ENCODE measurements around the gene CA6. TPM values are rescaled to one million over a fixed set of nuclear protein-coding genes. Genes with fewer than 3 reads are reported as not detected.
"Not testable (repeated sequence)": the region's sequence is repeated elsewhere in the genome, so short reads cannot be mapped to it uniquely, and the experiment has no call there.

Gene CA6
- total and polyA plus RNA-seq, 2 experiments from 2014 or later = not detected

DNA sequence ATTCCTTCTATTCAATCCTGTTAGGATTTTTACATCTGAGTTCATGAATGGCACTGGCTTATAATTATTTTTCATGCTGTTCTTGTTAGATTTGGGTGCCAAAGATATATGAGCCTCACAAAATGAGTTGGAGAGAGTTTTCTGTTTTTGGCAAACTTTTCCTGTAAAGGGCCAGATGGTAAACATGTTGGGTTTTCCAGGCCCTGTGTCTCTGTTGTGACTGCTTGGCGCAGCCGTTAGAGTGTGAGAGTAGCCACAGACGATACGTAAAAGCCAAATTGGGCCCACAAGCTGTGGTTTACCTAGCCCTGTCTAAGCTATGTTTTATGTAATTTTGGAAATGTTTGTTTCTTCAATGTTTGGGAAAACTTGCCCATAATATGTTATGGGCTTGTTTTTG lies 15.6 kb upstream of the CA6 start:
- H3K27me3 ChIP-seq = no peaks in the 10 kb centered on the region
- H3K4me2 ChIP-seq = no peak overlapping the region
- H3K79me2 ChIP-seq = no peaks in the 10 kb centered on the region
- TF ChIP-seq CTCF (IDR thresholded peaks at IDR 0.05; ENCODE audit: poor library complexity) (no peak), EZH2 (IDR thresholded peaks at IDR 0.05; ENCODE audit: borderline replicate concordance) (no peak), EZH2phosphoT487 (IDR thresholded peaks at IDR 0.05; ENCODE audit: low read depth, severe bottlenecking, unreplicated experiment) (no peak)
- 87% methylated on average over 4 of the region's 4 CpGs for WGBS (ENCODE audit: low lambda C conversion rate, missing lambda C conversion rate)
- H3K4me3 ChIP-seq = no peak overlapping the region
- no peak overlapping the region for H2AFZ ChIP-seq
- H4K20me1 ChIP-seq (ENCODE audit: insufficient read depth, poor library complexity, severe bottlenecking) = no peaks in the 10 kb centered on the region
- no peaks in the 10 kb centered on the region for H3K9me2 ChIP-seq (replicated peaks; ENCODE audit: insufficient read depth)
- no peak for DNase-seq (ENCODE audit: low spot score)
- no peak overlapping the region for H3K27ac ChIP-seq
- no peaks in the 10 kb centered on the region for H3K4me1 ChIP-seq (ENCODE audit: insufficient read depth)
- no peaks in the 10 kb centered on the region for H3K36me3 ChIP-seq (replicated peaks; ENCODE audit: insufficient read depth, low read depth)
- no peaks in the 10 kb centered on the region for H3K9me3 ChIP-seq (ENCODE audit: low read depth)

GRCh38 chr1:8937051-8937450 lies 8.6 kb upstream of the CA6 start:
- H2AFZ ChIP-seq; H3K79me2 ChIP-seq; H3K27me3 ChIP-seq; H3K4me3 ChIP-seq; H3K9me2 ChIP-seq (replicated peaks; ENCODE audit: insufficient read depth); DNase-seq (ENCODE audit: low spot score); H3K36me3 ChIP-seq (replicated peaks; ENCODE audit: insufficient read depth, low read depth); H3K4me2 ChIP-seq; H3K27ac ChIP-seq; H3K9me3 ChIP-seq (ENCODE audit: low read depth); H4K20me1 ChIP-seq (ENCODE audit: insufficient read depth, poor library complexity, severe bottlenecking); H3K4me1 ChIP-seq (ENCODE audit: insufficient read depth): not testable (repeated sequence)
- 84% methylated on average over 7 of the region's 7 CpGs for WGBS (ENCODE audit: low lambda C conversion rate, missing lambda C conversion rate)

DNA sequence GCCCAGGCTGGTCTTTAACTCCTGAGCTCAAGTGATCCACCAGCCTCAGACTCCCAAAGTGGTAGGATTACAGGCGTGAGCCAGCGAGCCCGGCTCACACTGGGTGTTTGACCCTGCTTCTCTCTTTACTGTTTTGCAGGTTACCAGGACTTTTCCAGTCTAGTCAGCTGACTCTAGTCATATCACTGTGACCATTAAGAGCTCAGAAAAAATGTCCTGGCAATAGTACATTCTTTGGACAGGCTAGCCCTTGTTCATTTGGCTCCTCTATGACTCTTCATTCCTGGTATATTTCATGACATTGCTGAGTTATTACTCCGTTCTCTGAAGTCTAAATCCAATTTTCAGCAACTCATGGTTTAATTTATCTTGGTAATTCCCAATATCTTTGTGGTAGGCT lies 8.0 kb upstream of the CA6 start:
- 92% methylated on average over 4 of the region's 4 CpGs for WGBS (ENCODE audit: low lambda C conversion rate, missing lambda C conversion rate)
- Histone ChIP-seq H3K79me2 (no peaks in the 10 kb centered on the region), H3K4me1 (ENCODE audit: insufficient read depth) (no peaks in the 10 kb centered on the region), H4K20me1 (ENCODE audit: insufficient read depth, poor library complexity, severe bottlenecking) (no peaks in the 10 kb centered on the region), H3K27me3 (no peaks in the 10 kb centered on the region), H2AFZ (no peak overlapping the region), H3K9me2 (replicated peaks; ENCODE audit: insufficient read depth) (no peaks in the 10 kb centered on the region), H3K4me3 (no peak overlapping the region), H3K36me3 (replicated peaks; ENCODE audit: insufficient read depth, low read depth) (no peaks in the 10 kb centered on the region), H3K27ac (no peak overlapping the region), H3K9me3 (ENCODE audit: low read depth) (no peaks in the 10 kb centered on the region), H3K4me2 (no peak overlapping the region)
- TF ChIP-seq CTCF (IDR thresholded peaks at IDR 0.05; ENCODE audit: poor library complexity) (no peak), EZH2phosphoT487 (IDR thresholded peaks at IDR 0.05; ENCODE audit: low read depth, severe bottlenecking, unreplicated experiment) (no peak), EZH2 (IDR thresholded peaks at IDR 0.05; ENCODE audit: borderline replicate concordance) (no peak)
- no peak for DNase-seq (ENCODE audit: low spot score)

GRCh38 chr1:8938232-8938999 lies 7.3 kb upstream of the CA6 start:
- no peak for DNase-seq (ENCODE audit: low spot score)
- H3K4me2 ChIP-seq = no peak overlapping the region
- H3K79me2 ChIP-seq = no peaks in the 10 kb centered on the region
- no peak for TF ChIP-seq CTCF (IDR thresholded peaks at IDR 0.05; ENCODE audit: poor library complexity)
- no peak for TF ChIP-seq EZH2phosphoT487 (IDR thresholded peaks at IDR 0.05; ENCODE audit: low read depth, severe bottlenecking, unreplicated experiment)
- no peak for TF ChIP-seq EZH2 (IDR thresholded peaks at IDR 0.05; ENCODE audit: borderline replicate concordance)
- H3K36me3 ChIP-seq (replicated peaks; ENCODE audit: insufficient read depth, low read depth) = no peaks in the 10 kb centered on the region
- H3K4me3 ChIP-seq = no peak overlapping the region
- no peaks in the 10 kb centered on the region for H3K4me1 ChIP-seq (ENCODE audit: insufficient read depth)
- no peak overlapping the region for H2AFZ ChIP-seq
- WGBS (ENCODE audit: low lambda C conversion rate, missing lambda C conversion rate) = 78% methylated on average over 7 of the region's 7 CpGs
- H3K9me3 ChIP-seq (ENCODE audit: low read depth) = no peaks in the 10 kb centered on the region
- H4K20me1 ChIP-seq (ENCODE audit: insufficient read depth, poor library complexity, severe bottlenecking) = no peaks in the 10 kb centered on the region
- peak overlapping the region; percentile 28 for H3K27ac ChIP-seq
- no peaks in the 10 kb centered on the region for H3K9me2 ChIP-seq (replicated peaks; ENCODE audit: insufficient read depth)
- no peaks in the 10 kb centered on the region for H3K27me3 ChIP-seq
